Astrocyte (in vitro differentiated cells and primary cell): Measurements from ENCODE around the gene GASK1B. TPM values are rescaled to one million over a fixed set of nuclear protein-coding genes. Genes with fewer than 3 reads are reported as not detected.
A peak's percentile ranks its signal among the peaks of the same experiment; 100 is the strongest.

ENCODE experiments used
- DNase-seq: peaks from one replicate; pipeline ENCODE4 v3.0.0-alpha.2; 2010; ENCODE audit warnings: low read depth
- FAIRE-seq: peaks from 2 replicates; lab custom pipeline; 2011; peaks lifted over from hg19 to GRCh38; lab: Jason Lieb, UNC
- H2AFZ ChIP-seq: 2 replicates; pipeline ENCODE4 v1.6.0; 2012; ENCODE audit warnings: low read depth, low read length, inconsistent platforms
- H3K27ac ChIP-seq: 2 replicates; pipeline ENCODE4 v1.5.1; 2011; ENCODE audit warnings: low read depth, low read length, inconsistent platforms
- H3K27me3 ChIP-seq: 2 replicates; pipeline ENCODE4 v1.6.0; 2011; ENCODE audit warnings: low read length, inconsistent platforms; ENCODE audit not compliant: insufficient read depth
- H3K36me3 ChIP-seq: 2 replicates; pipeline ENCODE4 v1.5.1; 2011; ENCODE audit warnings: low read length, inconsistent platforms; ENCODE audit not compliant: insufficient read depth
- H3K4me1 ChIP-seq: 2 replicates; pipeline ENCODE4 v1.5.1; 2011; ENCODE audit warnings: low read length, inconsistent platforms; ENCODE audit not compliant: insufficient read depth
- H3K4me2 ChIP-seq: 2 replicates; pipeline ENCODE4 v1.6.0; 2012; ENCODE audit warnings: low read length, inconsistent platforms
- H3K4me3 ChIP-seq: 2 replicates; pipeline ENCODE4 v1.5.1; 2011; ENCODE audit warnings: low read depth, mild to moderate bottlenecking, low read length, inconsistent platforms; ENCODE audit not compliant: insufficient read depth
- H3K79me2 ChIP-seq: 2 replicates; pipeline ENCODE4 v1.6.0; 2012; ENCODE audit warnings: mild to moderate bottlenecking, low read length, inconsistent platforms; ENCODE audit not compliant: insufficient read depth
- H3K9ac ChIP-seq: 2 replicates; pipeline ENCODE4 v1.6.0; 2012; ENCODE audit warnings: mild to moderate bottlenecking, low read length, inconsistent platforms
- H3K9me3 ChIP-seq: 2 replicates; pipeline ENCODE4 v1.5.1; 2012; ENCODE audit warnings: low read depth, mild to moderate bottlenecking, low read length, inconsistent platforms; ENCODE audit not compliant: insufficient read depth
- H4K20me1 ChIP-seq: 2 replicates; pipeline ENCODE4 v1.6.0; 2012; ENCODE audit warnings: low read length, inconsistent platforms; ENCODE audit not compliant: insufficient read depth
- H3K27ac Mint-ChIP-seq: one replicate; pipeline ENCODE4 v1.8.0; 2021; ENCODE audit warnings: mild to moderate bottlenecking, mixed read lengths; ENCODE audit not compliant: unreplicated experiment
- H3K27me3 Mint-ChIP-seq: one replicate; pipeline ENCODE4 v1.8.0; 2021; ENCODE audit warnings: low read depth, mixed read lengths; ENCODE audit not compliant: unreplicated experiment
- H3K36me3 Mint-ChIP-seq: one replicate; pipeline ENCODE4 v1.8.0; 2021; ENCODE audit warnings: low read depth, mixed read lengths; ENCODE audit not compliant: unreplicated experiment
- H3K4me1 Mint-ChIP-seq: one replicate; pipeline ENCODE4 v1.8.0; 2021; ENCODE audit warnings: low read depth, mixed read lengths; ENCODE audit not compliant: unreplicated experiment
- H3K4me3 Mint-ChIP-seq: one replicate; pipeline ENCODE4 v1.8.0; 2021; ENCODE audit warnings: mild to moderate bottlenecking, moderate library complexity, mixed read lengths; ENCODE audit not compliant: unreplicated experiment
- H3K9me3 Mint-ChIP-seq: one replicate; pipeline ENCODE4 v1.8.0; 2021; ENCODE audit warnings: mild to moderate bottlenecking, mixed read lengths; ENCODE audit not compliant: unreplicated experiment
- CTCF ChIP-seq: IDR thresholded peaks from 2 replicates; pipeline ENCODE4 v1.5.1; 2011; ENCODE audit warnings: low read depth, mild to moderate bottlenecking, inconsistent platforms, low read length, moderate library complexity; ENCODE audit not compliant: insufficient read depth
- EZH2 ChIP-seq: IDR thresholded peaks from 2 replicates; pipeline ENCODE4 v1.6.1; 2012; ENCODE audit warnings: mild to moderate bottlenecking, low read length, inconsistent platforms; ENCODE audit not compliant: insufficient read depth
- total RNA-seq: library from RNA; stranded (reverse); gene quantifications from 2 replicates; pipeline ENCODE4 v1.2.1, GENCODE V29; 2021

GASK1B gene
- total RNA-seq, 1 donor from 2014 or later: 34.2 TPM

- Histone ChIP-seq H2AFZ (no peak overlapping the region), H3K4me1 (no peaks in the 10 kb centered on the region), H3K9me3 (no peaks in the 10 kb centered on the region), H3K4me3 (no peak overlapping the region), H3K79me2 (no peaks in the 10 kb centered on the region), H4K20me1 (no peaks in the 10 kb centered on the region), H3K27me3 (no peaks in the 10 kb centered on the region), H3K4me2 (no peak overlapping the region), H3K9ac (no peak overlapping the region), H3K27ac (no peak overlapping the region), H3K36me3 (no peaks in the 10 kb centered on the region)
- Mint-ChIP-seq H3K27ac (no peak overlapping the region), H3K36me3 (peaks cover 3% of the 10 kb centered on the region), H3K9me3 (peaks cover 1% of the 10 kb centered on the region), H3K4me1 (peaks cover 13% of the 10 kb centered on the region), H3K27me3 (no peaks in the 10 kb centered on the region), H3K4me3 (no peak overlapping the region)
- FAIRE-seq (no peak), DNase-seq (no peak)
- TF ChIP-seq EZH2: no peak
- TF ChIP-seq CTCF: no peak
These were observed 44.3 kb downstream of the GASK1B start for GRCh38 chr4:158128540-158128939.

- no peak for DNase-seq
- FAIRE-seq: no peak
These were observed 47.5 kb downstream of the GASK1B start for GRCh38 chr4:158125310-158125709.

More at GRCh38 chr4:158125310-158125709, 47.5 kb downstream of the GASK1B start:
- H3K4me2 ChIP-seq: no peak overlapping the region
- Mint-ChIP-seq H3K27ac (peak overlapping the region; percentile 42), H3K27me3 (no peaks in the 10 kb centered on the region), H3K9me3 (peaks cover 1% of the 10 kb centered on the region), H3K4me1 (peaks cover 39% of the 10 kb centered on the region), H3K4me3 (no peak overlapping the region), H3K36me3 (peaks cover 3% of the 10 kb centered on the region)
- TF ChIP-seq CTCF (no peak), EZH2 (no peak)
- H3K36me3 ChIP-seq: no peaks in the 10 kb centered on the region
- H3K79me2 ChIP-seq: no peaks in the 10 kb centered on the region
- H3K4me3 ChIP-seq: no peak overlapping the region
- H3K9ac ChIP-seq: no peak overlapping the region
- H3K27ac ChIP-seq: no peak overlapping the region
- H2AFZ ChIP-seq: no peak overlapping the region
- no peaks in the 10 kb centered on the region for H4K20me1 ChIP-seq
- no peaks in the 10 kb centered on the region for H3K9me3 ChIP-seq
- no peaks in the 10 kb centered on the region for H3K27me3 ChIP-seq
- H3K4me1 ChIP-seq: peaks cover 13% of the 10 kb centered on the region

Other genes starting within 250 kb of the GASK1B start
- 5.6 and 7.6 TPM in 2 replicates for gene TMEM144, start 37.5 kb upstream of the GASK1B start, total RNA-seq